Stimulated activated CD4-positive, alpha-beta T cell treated with anti-CD3 and anti-CD28 coated beads, Interleukin-1b, Interleukin-23, amount 100 ng/mL, for 24 hours (primary cell): ENCODE measurements around the gene BCAS3.
"Not testable (repeated sequence)": the region's sequence is repeated elsewhere in the genome, so short reads cannot be mapped to it uniquely, and the experiment has no call there.

Experiments
- DNase-seq, 4 experiments: peaks; one replicate each; pipeline ENCODE4 v3.0.0-alpha.2; 2020; ENCODE audit warnings: low read depth in 4 of 4, low spot score in 1 of 4

Gene BCAS3

DNA sequence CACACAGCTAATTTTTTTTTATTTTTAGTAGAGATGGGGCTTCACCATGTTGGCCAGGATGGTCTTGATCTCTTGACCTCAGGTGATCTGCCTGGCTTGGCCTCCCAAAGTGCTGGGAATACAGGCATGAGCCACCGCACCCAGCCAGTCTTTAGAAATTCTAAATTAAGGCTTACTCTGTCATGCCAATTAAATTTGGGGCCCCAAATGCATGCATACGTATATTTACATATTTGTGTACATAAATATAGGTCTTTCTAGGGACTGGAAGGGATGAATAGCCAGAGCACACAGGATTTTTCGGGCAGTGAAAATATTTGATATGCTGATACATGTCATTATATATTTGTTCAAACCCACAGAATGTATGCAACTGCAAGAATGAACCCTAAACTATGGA lies 105.1 kb downstream of the BCAS3 start:
- no peak for DNase-seq

DNA sequence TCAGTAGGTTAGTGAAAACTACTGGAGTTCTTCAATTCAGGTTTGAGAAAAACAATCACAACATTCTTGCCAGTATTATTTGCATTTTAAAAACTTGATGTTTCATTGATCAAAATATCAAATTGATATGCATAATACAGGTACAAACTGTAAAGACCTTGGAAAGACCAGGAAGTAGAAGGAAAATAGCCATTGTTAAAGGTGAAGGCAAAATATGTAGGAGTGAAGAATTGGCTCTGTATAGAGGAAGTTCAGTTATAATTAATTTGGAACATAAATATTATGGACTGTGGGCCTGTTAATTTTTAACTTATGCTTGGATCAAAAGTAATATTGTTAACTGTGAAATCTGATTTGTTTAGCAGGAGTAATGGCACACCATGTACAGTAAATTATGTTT lies 112.6 kb downstream of the BCAS3 start:
- DNase-seq, result no peak

DNA sequence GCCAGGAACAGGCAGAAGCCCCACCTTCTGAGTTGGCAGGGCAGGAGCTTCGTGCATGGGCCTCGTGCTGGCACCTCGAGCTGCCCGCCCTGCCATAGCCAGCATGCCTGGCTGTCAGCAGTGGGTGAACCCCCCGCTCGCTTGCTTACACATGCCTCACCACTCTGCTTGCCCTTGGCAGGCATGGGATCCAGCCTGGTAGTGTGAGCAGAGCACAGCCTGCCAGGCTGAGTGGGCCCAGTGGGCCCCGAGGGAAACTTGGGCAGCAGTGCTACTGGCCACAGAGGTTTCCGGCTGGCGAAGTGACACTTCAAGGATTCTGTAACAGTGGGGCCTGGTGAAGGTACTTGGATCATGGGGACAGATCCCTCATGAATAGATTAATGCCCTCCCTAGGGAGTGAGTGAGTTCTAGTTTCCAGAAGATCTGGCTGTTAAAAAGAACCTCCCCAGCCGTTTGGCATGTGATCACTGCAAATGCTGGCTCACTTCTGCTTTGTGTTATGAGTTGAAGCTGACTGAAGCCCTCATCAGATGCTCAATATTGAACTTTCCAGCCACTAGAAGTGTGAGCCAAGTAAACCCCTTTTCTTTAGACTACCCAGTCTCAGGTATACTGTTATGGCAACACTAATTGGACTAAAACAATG lies 114.7 kb downstream of the BCAS3 start:
- DNase-seq, result no peak

DNA sequence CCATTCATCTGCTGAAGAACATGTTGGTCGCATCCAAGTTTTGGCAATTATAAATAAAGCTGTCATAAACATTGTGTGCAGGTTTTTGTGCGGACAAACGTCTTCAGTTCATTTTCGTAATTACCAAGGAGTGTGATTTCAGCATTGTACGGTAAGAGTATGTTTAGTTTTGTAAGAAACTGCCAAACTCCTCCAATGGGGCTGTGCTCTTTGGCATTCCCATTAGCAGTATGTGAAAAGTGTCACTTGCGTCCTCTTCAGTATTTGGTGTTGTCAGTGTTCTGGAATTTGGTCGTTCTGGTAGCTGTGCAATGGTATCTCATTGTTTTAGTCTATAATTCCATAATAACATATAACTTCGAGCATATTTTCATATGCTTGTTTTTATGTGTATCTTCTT lies 120.9 kb downstream of the BCAS3 start:
- DNase-seq, result no peak

DNA sequence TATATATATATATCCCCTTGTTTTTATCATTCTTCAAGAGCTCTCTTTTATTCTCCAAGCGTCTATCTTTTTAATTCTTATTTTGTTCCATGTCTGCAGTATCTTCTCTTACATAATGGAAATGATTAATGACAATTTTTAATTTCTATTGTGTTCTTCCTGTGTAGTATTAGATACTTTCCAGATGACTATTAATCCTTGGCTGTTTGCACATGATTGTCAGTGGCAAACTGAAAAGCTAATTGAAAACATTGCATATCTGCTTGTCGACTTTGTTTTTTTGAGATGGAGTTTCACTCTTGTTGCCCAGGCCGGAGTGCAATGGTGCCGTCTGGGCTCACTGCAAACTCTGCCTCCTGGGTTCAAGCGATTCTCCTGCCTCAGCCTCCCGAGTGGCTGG lies 124.7 kb downstream of the BCAS3 start:
- DNase-seq, result no peak

DNA sequence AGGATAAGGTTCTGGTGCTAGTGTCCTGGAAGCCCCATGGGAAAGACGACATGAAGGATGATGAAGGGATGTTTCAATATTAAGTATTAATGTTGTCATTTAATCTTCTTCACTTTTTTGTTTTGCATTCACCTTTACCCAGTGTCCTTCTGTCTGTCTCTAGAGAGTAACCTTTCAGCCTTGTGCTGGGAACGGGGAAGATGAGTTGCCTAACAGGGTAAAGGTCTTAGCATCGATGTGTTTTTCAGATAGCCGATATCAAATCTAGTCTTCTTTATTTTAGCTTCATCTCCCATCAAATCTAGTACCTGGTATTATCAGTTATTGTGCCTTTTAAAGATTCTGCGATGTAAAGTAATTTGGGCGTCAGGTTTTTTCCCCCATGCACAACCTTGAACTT lies 125.4 kb downstream of the BCAS3 start:
- no peak for DNase-seq

DNA sequence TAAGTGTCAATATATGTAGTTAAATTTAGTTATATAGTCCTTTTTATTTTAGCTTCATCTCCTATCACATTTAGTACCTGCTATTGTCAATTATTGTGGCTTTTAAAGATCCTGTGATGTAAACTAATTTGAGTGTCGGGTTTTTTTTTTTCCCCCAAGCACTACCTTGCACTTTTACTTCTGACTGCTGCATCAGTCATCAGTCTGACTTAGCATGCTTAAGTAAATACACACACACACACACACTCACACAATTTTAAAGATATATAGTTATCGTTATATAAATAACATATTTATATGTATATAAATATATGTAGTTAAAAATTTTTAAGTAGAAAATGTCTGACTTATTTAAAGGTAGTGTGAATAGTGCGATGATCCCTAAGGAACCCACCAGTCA lies 127.2 kb downstream of the BCAS3 start:
- DNase-seq, result no peak

DNA sequence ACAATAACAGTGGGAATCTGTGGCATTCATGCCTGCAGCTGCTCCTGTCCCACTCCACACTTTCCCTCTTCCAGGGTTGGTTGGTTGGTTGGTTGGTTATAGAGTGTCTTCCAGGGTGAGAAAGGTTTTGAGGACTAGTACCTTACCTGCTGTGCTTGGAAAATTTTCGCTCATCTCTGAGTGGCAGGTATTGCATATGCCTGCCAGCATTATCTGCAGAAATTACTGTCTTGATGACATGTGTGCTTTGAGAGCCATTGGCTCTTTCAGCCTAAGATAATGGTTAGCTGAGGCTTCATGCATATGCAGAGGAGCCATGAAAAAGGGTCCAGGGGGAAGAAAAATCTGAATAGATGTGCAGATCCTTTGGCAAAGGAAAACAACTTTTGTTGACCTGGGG lies 131.8 kb downstream of the BCAS3 start:
- no peak for DNase-seq

DNA sequence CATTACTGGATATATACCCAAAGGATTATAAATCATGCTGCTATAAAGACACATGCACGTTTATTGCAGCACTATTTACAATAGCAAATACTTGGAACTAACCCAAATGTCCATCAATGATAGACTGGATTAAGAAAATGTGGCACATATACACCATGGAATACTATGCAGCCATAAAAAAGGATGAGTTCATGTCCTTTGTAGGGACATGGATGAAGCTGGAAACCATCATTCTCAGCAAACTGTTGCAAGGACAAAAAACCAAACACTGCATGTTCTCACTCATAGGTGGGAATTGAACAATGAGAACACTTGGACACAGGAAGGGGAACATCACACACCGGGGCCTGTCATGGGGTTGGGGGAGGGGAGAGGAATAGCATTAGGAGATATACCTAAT lies 137.3 kb downstream of the BCAS3 start:
- not testable (repeated sequence) for DNase-seq

DNA sequence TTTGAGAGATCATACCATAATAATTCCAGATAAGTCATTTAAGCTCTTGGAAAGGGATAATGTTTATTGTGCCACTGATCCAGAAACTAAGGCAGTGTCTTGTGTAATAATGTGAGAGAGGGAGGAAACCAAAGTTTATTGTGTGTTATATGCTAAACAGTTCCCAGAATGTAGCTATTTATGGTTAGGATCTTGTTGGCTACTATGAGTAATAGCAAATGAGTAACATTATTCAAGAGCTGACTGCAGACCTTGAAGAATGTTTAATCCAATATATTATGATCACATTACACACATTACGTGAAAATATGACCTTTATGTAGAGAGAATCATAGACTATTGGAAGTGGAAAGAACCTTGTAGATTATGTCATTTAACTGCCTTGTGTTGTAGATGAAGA lies 139.5 kb downstream of the BCAS3 start:
- DNase-seq, result no peak

DNA sequence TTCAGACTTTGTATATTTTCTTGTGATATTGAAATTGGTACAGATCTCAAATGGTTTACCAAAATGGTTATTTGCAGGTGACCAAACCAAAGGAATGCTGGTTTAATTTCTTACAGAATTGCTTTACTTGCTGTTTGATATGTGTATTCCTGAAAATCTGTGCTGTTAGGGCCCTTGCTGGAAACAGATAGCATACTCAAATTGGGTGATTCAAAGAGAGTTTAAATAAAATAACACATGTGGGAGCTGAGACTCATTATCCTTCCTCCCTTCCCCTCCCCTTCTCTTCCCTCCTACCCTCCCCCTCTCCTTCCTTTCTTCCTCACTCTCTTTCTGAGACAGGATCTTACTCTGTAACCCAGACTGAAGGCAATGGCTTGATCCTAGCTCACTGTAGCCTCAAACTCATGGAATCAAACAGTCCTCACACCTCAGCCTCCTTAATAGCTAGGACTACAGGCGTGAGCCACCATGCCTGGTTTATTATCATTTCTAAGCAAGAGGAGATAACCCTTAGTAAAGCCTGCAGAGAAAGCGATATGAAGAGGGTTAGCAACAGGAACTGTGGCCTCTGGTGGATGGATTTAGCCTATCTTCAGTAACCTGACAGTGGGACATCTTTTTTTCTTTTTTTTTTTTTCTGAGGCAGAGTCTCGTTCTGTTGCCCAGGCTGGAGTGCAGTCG lies 141.9 kb downstream of the BCAS3 start:
- DNase-seq, result no peak

DNA sequence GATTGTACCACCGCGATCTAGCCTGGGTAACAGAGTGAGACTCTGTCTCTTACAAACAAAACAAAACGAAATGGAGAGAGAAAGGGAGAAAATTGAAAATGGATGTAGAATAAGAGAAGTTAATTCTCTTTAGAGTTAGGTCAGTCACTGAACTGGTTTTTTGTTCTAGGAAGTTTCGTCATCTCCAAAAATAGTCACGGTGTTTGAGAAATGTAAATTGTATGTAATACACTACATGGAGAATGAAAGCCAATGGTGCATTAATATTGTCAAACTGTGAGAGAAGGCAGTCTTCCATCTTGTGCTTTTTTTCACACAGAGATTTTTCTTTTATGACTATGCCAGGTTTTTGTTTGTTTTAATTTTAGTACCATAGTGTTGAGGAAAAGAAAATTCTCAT lies 145.9 kb downstream of the BCAS3 start:
- DNase-seq, result no peak

DNA sequence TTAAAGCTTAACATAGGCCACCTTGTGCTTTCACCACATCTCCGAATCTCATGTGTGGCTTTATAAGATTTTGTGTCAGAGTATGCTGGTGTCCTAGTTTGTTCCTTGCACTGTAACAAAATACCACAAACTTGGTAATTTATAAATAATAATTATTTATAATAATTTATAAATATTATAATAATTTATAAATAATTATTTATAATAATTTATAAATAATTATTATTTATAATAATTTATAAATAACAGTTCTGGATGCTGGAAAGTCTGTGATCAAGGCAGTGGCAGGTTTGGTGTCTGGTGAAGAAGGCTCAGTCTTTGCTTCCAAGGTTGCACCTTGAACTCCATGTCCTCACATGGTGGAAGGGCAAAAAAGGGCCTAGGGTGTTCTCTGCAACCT lies 147.7 kb downstream of the BCAS3 start:
- DNase-seq, result no peak

DNA sequence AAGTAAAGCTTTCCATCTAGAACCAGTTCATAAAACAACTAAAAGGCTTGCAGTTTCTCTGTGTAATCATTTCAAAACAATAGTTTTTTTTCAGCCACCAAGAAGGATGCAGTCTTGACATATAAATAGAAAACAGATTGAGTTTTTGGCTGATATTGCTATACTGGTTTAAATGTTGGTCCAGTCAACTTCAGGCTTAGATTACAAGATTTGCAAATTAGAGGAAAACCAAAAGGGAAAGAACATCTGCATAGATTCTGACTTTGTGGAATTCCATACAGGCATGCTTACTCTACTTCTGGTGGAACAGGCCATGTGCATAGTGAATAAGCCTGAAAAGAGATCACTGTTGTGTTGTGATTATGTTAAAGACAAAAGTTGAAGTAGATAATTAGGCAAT lies 150.3 kb downstream of the BCAS3 start:
- DNase-seq, result no peak

DNA sequence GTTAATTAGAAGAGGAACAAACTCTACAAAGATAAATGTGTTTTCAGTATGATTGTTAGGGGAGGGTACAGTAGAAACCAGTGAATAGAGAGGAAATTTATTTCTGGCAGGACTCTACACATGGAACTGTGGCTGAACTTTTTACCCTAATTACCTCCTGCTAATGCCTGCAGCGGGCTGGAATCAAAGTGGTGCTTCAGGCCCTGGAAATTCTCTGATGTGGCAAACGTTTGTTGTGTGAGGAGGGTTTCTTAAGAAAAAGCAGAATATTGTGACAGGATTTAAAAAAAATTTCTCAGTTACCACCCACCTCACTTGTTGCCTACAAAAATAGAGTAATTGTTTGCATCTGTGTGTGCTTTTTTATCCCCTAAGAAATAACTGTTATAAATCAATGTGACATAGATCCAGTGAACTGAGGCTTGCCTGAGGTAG lies 154.5 kb downstream of the BCAS3 start:
- DNase-seq, result no peak

DNA sequence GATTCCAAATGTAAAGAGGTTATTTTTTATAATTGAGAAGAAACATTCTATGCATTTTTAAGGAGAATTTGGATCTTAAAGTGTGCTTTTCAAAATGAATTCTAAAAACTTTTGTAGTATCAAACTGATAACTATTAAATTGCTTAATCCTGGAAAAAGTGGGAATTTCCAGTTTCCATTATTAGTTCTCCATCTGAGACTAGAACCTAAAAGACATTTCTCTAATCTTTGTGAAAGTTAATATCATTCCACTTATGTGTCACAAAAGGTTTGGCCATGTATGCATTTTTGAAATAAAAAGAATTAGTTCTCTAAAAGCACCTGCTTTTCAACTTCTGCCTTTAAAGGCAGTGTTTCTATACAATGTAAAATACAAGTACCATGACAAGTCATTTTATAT lies 155.0 kb downstream of the BCAS3 start:
- DNase-seq, result no peak

DNA sequence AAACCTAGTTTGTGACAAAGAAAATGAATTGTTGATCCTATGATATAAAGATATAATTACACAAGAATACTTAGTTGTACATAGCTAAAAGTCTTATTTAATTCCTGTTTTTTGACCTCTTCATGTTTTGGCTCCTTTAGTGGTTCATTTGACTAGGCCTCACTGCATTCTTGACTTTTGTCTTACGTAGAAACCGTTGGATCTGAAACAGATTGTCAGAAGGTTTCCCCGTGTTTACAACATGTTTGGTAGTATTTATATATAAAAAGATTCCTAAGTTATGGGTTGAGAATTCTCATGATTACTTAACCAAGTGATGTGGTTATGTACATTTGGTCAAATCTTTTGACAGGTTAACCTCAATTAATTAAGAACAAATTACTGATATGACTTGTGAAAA lies 162.8 kb downstream of the BCAS3 start:
- DNase-seq, result no peak

DNA sequence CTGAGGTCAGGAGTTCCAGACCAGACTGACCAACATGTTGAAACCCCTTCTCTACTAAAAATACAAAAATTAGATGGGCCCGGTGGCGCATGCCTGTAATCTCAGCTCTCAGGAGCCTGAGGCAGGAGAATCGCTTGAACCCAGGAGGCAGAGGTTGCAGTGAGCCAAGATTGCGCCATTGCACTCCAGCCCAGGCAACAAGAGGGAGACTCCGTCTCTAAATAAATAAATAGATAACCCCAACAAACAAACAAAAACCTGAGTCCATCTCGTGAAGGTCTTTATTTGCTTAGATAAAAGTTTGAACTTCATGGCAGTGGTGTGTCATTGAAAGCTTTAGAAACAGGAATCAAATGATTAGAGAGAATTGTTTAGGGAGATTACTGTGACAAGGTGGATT lies 167.4 kb downstream of the BCAS3 start:
- no peak for DNase-seq

DNA sequence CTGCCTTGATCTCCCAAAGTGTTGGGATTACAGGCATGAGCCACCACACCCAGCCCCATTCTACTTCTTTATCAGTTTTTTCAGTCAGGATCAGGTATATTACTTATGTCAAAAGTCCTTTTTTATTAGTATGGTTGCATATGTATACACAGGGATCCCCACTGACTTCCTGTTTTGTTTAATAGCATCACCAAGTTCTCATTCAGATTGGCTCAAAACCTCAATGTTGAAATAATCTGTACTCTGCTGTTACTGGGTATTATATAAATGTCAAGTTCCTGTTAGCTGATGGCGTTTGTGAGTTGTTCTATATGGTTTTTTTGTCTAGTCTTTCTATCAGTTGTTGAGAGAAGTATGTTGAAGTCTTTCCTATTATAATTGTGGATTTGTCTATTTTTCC lies 168.5 kb downstream of the BCAS3 start:
- no peak for DNase-seq

DNA sequence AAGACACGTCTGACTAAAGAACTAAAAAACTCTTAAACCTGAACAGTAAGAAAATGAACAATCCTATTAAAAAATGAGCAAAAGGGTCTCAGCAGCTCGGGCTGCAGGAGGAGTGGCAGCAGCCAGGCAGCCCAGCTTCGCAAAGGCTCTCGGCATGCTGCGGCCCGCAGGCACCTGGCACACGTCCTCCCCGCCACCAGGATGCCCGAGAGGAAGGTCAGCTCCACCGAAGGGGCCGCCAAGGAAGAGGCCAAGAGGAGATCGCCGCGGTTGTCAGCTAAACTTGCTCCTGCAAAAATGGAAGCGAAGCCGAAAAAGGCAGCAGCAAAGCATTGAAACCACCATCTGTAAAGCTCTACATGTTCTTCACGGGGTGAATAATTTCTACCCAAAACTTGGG lies 173.5 kb downstream of the BCAS3 start:
- no peak for DNase-seq

DNA sequence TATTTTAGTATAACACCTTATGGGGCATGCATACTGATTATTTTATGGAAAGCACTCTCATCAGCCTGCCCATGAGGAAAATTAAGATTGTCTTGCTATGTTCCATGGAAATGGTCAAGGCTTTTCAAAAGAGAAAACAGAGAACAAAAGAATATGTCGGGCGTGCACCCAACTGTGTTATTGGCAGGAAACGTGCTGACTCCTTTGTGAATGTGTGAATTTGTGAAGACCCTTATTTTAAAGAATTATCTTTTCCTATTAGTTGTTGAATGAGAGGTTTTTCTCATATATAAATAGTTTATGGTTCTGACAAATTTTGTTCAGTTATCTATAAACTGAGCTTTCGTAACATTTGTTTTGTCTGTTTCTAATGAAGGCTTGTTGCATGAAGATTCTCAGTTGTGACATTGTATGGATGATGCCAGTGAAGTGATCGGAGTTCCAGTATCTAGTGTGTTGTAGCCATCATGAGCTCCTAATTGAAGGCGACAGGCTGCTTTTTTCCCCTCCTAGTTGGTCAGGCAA lies 180.0 kb downstream of the BCAS3 start:
- DNase-seq, result no peak

DNA sequence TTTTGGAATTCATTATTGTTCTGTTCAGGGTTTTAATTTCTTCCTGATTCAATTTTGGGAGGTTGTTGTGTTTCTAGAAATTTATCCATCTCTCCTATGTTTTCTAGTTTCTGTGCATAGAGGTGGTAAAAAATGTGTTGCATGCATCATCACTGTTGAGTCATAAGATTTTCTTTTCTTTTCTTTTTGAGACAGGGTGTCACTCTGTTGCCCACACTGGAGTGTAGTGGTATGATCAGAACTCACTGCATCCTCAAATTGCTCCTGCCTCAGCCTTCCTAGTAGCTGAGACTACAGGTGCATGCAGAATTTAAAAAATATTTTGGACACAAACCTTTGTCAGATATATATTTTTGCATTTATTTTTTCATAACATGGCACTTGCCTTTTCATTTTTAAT lies 184.8 kb downstream of the BCAS3 start:
- DNase-seq, result no peak
